Stimulated activated CD8-positive, alpha-beta memory T cell treated with anti-CD3 and anti-CD28 coated beads, Interleukin-15, amount 100 ng/mL, for 24 hours (primary cell): Measurements from ENCODE around the gene GRIN2C.

ENCODE experiments used
- DNase-seq: peaks from one replicate; pipeline ENCODE4 v3.0.0-alpha.2; 2020; ENCODE audit warnings: low read depth

The GRIN2C gene

GRCh38 chr17:74864297-74864865 is 4.7 kb upstream of the GRIN2C start:
- no peak for DNase-seq

- no peak for DNase-seq
Measured at GRCh38 chr17:74863420-74864296, 4.0 kb upstream of the GRIN2C start.

GRCh38 chr17:74862919-74863318 is 3.2 kb upstream of the GRIN2C start:
- DNase-seq = no peak

GRCh38 chr17:74862108-74862901 is 2.6 kb upstream of the GRIN2C start:
- peak; percentile 56 for DNase-seq

DNA sequence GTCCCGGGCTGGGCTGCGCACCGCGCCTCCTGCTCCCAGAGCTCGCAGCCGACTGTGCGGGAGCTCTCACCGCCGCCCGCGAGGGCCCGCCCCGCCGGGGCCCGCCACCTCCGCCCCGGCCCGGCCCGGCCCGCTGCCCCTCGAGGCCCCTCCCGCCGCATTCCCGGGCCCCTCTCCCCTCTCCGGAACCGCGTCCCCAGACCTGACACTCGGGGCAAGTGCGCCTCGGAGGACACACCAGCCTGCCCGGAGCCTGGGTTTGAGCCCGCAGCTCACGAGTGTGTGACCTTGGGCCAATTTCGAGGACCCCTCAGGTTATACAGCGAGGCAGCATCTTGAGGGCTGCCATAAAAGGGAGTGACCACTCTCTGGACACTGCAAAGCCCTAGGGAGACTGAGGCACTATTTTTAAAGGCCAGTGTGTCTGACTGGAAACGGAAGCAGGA is 2.0 kb upstream of the GRIN2C start:
- DNase-seq = no peak

GRCh38 chr17:74860872-74861661 is 1.4 kb upstream of the GRIN2C start:
- no peak for DNase-seq

DNA sequence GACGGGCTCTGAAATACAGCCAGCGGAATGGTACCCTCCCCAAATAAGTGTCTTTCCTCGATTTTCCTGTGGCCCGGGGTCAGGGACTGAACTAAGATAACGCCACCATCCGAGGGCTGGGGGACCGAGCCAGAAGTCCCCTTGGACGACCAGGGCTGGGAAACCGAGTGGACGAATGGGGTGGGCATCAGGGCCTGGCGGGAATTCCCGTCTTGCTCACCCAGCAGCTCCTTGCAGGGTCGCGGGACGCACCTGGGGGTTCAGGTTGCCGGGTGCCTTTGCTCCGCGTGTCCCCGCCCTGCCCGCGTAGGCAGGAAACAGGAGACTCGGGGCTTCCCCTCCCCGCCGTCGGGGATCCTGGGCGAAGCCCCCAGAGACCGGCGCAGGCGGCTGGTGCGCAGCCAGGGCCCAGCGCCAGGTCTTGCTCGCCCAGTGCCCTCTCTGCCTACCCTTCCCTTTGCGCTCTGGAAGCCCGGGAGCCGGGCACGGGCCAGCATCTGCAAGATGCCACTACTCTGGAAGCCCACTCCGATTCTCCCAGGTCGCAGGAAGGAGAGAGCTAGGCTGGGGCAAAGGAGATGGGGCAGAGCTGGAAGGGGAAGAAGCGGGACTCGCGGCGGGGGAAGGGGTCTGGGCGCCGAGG is 665 bp upstream of the GRIN2C start:
- no peak for DNase-seq

- no peak for DNase-seq
Measured at GRCh38 chr17:74858672-74859458, 820 bp downstream of the GRIN2C start.

DNA sequence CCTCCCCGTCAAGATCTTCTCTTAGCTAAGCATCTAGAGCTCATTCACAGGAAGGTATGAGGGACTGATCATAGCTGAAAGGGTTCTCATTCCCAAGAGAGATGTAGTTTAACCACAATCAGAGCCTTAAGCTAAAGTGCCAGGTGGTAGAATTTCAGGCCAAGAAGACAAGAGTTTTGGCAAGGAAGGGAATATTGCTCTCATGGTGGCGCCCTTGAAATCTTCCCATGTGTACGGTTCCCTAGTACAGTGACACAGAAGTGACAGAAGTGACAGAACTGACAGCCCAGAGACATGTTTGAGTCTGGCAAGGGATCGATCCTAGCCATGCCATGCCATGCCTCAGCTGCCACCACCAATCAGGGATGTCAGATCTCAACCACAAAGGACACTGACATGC is 2.5 kb downstream of the GRIN2C start:
- no peak for DNase-seq

DNA sequence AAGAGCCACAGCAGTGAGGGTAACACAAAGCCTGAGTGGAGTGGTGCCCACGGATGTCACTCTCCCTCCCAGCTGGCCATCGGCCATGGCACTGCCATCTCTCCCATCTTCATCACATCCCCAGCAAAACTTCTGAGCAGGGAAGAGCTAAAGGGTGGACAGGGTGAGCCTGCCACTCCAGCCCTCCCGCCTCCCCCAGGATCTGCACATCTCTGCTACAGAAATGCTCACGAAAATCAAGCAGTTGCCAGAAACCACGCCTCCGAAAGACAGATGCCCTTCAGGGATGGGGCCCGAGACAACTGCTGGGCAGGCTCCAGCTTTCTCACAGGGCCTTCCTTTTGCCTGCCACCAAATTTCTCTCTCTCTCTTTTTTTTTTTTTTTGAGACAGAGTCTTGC is 3.6 kb downstream of the GRIN2C start:
- no peak for DNase-seq

- no peak for DNase-seq
Measured at GRCh38 chr17:74855323-74855722, 4.4 kb downstream of the GRIN2C start.

DNA sequence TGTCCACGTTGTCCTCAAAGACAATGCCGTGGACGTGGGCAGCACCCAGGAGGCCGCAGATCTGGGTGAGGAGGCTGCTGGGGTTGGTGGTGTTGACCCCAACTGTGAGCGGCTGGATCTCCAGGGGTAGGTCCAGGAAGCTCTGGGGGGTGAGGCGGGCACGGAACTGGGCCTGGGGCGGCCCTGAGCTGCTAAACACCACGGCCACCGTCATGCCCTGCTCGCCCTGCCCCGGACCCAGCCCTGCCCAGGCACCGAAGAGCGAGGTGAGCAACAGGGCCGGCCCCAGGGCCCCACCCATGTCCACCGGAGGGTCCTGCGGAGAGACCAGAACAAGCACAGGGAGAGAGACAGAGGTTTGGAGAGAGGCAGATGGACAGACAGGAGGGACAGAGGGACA is 4.9 kb downstream of the GRIN2C start:
- DNase-seq = no peak

DNA sequence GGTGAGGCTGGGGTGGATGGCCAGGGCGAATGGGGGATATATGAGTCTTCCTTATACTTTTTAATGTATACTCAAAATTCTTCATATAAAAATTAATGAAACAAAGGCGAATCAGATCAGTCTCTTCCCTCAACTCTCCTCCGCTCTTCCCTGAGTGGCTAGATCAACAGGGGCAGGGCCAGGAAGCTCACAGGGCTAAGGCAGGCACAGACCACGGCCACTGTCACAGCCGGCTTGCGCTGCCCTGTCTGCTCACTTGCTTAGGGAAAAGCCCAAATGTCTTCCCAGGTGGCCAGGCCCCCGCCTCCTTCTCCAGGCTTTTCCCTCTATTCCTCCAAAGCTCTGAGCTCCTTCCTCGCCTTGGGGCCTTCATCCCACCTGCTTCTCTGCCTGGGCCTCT is 6.0 kb downstream of the GRIN2C start:
- DNase-seq = no peak

DNA sequence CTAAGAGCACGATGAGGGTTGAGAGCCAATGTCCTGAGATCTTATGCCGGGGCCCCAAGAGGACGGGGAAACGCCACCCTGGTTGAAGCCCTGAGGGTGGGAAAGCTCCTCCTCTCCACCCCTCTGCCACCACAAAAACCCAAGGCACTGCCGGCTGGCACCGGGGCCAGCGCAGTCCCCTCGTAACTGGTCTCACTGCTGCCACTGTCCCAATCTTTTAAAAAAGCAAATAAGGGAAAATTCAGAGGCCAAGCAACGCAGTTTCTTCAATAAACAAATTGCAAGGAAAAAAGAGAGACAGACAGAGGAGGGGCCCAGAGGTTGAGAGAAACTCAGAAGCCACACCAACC is 6.7 kb downstream of the GRIN2C start:
- DNase-seq = no peak

DNA sequence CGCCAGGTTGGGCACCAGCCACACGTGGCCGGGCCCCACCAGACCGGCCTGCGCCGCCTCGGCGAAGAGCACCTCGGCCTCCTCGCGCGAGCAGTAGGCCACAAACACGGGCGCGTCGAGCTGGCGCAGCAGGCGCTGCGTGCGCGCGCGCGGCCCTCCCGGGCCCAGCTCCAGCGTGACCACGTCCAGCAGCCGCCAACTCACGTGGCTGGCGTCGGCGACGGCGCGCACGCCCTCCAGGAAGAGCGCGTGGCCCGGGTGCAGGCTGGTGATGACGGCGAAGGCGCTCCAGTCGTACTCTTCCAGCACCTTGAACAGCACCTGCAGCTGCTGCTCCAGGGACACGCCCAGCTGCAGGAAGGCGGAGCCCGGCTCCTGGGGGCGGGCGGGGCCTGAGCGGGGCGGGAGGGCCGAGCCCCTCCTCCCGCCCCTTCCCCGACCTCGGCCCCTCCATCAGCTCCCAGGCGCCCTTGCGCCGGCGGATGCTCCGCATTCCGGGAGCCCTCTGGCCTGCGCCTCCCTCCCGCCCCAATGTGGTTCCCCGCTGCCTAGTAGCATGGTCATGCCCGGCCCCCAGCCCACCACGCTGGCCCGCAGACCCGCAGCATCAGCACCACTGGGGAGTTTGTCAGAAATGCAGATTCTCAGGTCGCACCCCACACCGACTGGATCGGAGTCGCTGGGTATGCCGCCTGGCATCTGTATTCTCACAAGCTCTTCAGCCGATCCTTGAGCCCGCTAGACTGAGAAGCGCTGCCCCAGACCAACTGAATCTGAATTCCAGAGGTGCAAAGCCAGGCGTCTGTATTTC is 7.2 kb downstream of the GRIN2C start:
- peak; percentile 32 for DNase-seq

DNA sequence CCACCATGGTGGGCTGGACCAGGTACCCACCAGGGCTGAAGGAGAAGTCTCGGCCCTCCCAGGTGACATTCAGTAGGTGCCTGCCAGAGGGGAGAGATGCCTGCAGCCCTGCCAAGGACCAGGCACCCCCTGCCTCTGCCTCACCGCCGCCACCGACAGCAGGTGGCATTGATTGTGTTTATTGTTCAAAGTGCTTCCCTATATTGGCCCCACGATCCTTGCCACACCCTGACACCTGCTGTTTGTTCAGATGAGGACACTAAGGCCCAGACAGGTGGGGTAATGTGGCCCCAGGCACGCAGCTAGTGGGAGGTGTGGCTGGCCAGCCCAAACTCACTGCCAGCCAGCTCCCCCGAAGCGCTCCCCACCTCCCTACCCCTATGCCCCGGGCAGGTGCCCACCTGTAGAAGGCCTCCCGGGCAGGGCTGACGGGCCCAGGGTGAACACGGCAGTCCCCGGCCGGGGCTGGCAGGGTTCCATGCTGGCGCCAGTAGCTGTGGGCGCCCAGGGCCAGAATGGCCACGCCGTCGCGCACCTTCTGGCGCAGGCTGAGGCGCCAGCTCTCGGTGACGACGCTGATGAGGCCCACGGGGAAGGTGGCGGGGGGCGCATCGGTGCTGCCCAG is 8.0 kb downstream of the GRIN2C start:
- no peak for DNase-seq

- no peak for DNase-seq
Measured at GRCh38 chr17:74850914-74851313, 8.8 kb downstream of the GRIN2C start.

- no peak for DNase-seq
Measured at GRCh38 chr17:74850310-74850709, 9.4 kb downstream of the GRIN2C start.

DNA sequence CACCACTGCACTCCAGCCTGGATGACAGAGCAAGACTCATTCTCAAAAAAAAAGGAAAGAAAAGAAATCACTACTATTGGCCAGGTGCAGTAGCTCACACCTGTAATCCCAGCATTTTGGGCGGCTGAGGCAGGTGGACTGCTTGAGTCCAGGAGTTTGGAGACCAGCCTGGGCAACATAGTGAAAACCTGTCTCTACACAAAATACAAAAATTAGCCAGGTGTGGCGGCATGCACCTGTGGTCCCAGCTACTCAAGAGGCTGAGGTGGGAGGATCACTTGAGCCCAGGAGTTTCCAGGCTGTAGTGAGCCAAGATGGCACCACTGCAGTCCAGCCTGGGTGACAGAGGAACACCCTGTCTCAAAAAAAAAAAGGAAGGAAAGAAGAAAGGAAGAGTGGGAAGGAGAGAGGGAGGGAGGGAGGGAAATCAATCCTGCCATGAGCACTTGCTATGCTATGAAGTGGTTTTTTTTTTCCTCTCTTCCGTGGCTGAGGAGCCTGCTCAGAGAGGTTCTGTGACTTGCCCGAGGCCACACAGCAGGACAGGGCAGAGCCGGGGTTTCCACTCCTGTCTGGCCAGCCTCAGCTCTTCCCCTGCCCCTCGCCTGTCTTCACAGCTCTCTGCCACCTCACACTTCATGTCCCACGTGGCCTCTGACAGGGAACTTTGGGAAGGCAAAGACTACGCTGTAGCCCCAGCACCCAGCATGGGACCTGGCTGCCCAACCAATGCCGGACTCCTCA is 10.9 kb downstream of the GRIN2C start:
- DNase-seq = no peak
